DND-41 (cell line): ENCODE measurements around the gene TFAP2B.

Source experiments
- ATAC-seq: fragments of 200-7000 bp; cut with Tn5 transposase; 3 replicates; pipeline ENCODE4 v1.9.1; 2021; ENCODE audit warnings: low read depth; ENCODE audit not compliant: insufficient read depth
- DNase-seq: peaks from one replicate; pipeline ENCODE4 v3.0.0-alpha.2; 2020
- H2AFZ ChIP-seq: 2 replicates; pipeline ENCODE4 v1.6.0; 2012; ENCODE audit warnings: low read depth, low read length
- H3K27ac ChIP-seq: 2 replicates; pipeline ENCODE4 v1.5.1; 2012; ENCODE audit warnings: low read length, inconsistent platforms
- H3K27me3 ChIP-seq: fragments of 200-600 bp; sonication (generic); 2 replicates; pipeline ENCODE4 v1.6.0; 2012; ENCODE audit warnings: low read length, mild to moderate bottlenecking, inconsistent platforms; ENCODE audit not compliant: insufficient read depth, poor library complexity
- H3K36me3 ChIP-seq: 2 replicates; pipeline ENCODE4 v1.5.1; 2012; ENCODE audit warnings: low read length, inconsistent platforms; ENCODE audit not compliant: insufficient read depth
- H3K4me1 ChIP-seq: 2 replicates; pipeline ENCODE4 v1.5.1; 2012; ENCODE audit warnings: mild to moderate bottlenecking, low read length; ENCODE audit not compliant: insufficient read depth
- H3K4me2 ChIP-seq: 2 replicates; pipeline ENCODE4 v1.6.0; 2012; ENCODE audit warnings: mild to moderate bottlenecking, moderate library complexity, low read length, inconsistent platforms; ENCODE audit not compliant: insufficient read depth
- H3K4me3 ChIP-seq, 2 experiments: fragments of 200-600 bp in 1 of 2; shearing (Covaris generic) in 1 of 2; 2 replicates each; pipeline ENCODE4 v1.5.1; 2012 to 2016; ENCODE audit warnings: inconsistent platforms in 2 of 2, low read length in 2 of 2, mild to moderate bottlenecking in 2 of 2, low read depth in 1 of 2, moderate library complexity in 1 of 2
- H3K79me2 ChIP-seq: 2 replicates; pipeline ENCODE4 v1.6.0; 2012; ENCODE audit warnings: low read length, inconsistent platforms; ENCODE audit not compliant: insufficient read depth
- H3K9ac ChIP-seq: 2 replicates; pipeline ENCODE4 v1.6.0; 2012; ENCODE audit warnings: low read depth, mild to moderate bottlenecking, inconsistent platforms, low read length, moderate library complexity
- H3K9me3 ChIP-seq: 2 replicates; pipeline ENCODE4 v1.5.1; 2012; ENCODE audit warnings: low read length, moderate library complexity, mild to moderate bottlenecking, inconsistent platforms; ENCODE audit not compliant: insufficient read depth, severe bottlenecking
- H4K20me1 ChIP-seq: 2 replicates; pipeline ENCODE4 v1.6.0; 2012; ENCODE audit warnings: low read length; ENCODE audit not compliant: insufficient read depth
- CTCF ChIP-seq: IDR thresholded peaks from 2 replicates; pipeline ENCODE4 v1.5.1; 2012; ENCODE audit warnings: borderline replicate concordance, low read length, moderate library complexity, mild to moderate bottlenecking; ENCODE audit not compliant: poor library complexity, severe bottlenecking; ENCODE audit errors: extremely low read depth
- EZH2 ChIP-seq: IDR thresholded peaks from 3 replicates; pipeline ENCODE4 v1.6.1; 2012; ENCODE audit warnings: borderline replicate concordance, low read depth, mild to moderate bottlenecking, moderate library complexity, low read length, inconsistent platforms; ENCODE audit not compliant: severe bottlenecking

The TFAP2B gene

DNA sequence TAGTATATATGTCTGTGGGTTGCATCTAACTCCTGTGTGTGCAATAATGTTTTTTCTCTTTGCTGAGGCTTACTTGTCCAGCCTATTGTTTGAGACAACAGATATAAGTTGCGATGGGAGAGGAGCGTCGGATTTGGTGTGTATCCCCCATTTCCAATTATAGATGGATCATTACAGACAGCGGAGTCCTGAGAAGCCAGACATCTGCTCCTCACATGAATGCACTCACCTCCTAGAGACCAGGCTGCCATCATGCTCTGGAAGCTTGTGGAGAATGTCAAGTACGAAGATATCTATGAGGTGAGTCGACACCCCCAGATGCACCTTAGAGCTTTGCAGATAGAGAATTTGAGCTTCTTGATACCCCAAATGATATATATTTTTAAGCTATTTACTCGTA, at the start of gene TFAP2B:
TFAP2B (plus strand) TSS at position 199 of the 400 bp plus-strand sequence; CDS start at position 220, 21 bp downstream.
- Histone ChIP-seq H3K9ac (no peak within 1 kb of the TSS), H3K79me2 (no peaks in the 10 kb centered on the region), H3K36me3 (no peaks in the 10 kb centered on the region), H4K20me1 (no peaks in the 10 kb centered on the region), H3K27ac (no peak within 1 kb of the TSS), H3K4me3 (no peak within 1 kb of the TSS), H3K27me3 (peaks cover 19% of the 10 kb centered on the region), H3K4me2 (no peak within 1 kb of the TSS), H3K9me3 (no peaks in the 10 kb centered on the region), H3K4me1 (peaks cover 6% of the 10 kb centered on the region), H2AFZ (no peak within 1 kb of the TSS)
- DNase-seq: no peak
- ATAC-seq: no peak
- TF ChIP-seq CTCF (no peak), EZH2 (no peak)

DNA sequence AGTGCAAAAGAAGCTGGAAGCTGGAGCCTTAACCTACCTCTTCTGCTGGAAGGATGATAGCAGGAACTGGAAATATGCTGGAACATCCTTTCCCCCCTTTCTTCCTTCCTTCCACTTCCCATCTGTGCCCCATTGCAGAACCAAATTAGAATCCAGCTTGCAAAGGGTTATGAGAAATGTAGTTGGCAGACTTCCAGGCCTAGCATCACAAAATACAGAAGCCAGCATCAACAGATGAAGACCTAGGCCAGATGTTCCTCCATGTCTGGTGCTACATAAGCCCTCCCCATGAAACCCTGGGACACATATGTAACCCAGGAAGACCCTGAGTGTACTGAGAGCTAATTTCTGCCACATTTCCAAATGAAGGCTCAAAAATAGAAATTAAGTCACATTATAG, 40.0 kb upstream of the TFAP2B start:
- Histone ChIP-seq H3K27me3 (no peaks in the 10 kb centered on the region), H3K4me1 (no peaks in the 10 kb centered on the region)

DNA sequence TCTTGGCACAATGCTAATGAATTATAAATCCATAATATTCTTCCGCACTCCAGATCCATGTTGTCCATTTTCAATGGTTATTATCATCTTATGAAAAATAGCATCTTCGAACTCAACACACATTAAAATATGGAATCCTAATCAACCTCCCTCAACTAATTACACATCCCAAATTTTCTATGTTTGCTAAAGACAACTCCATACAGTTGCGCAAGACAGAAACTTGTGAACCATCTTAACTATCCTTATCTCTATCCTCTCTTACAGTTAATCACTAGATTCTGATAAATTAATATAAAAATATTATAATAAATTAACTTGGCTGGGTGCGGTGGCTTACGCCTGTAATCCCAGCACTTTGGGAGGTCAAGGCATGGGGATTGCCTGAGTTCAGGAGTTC, 38.3 kb upstream of the TFAP2B start:
- no peaks in the 10 kb centered on the region for H3K9me3 ChIP-seq
- no peaks in the 10 kb centered on the region for H3K36me3 ChIP-seq
- H3K79me2 ChIP-seq: no peaks in the 10 kb centered on the region
- no peak overlapping the region for H2AFZ ChIP-seq
- H3K9ac ChIP-seq: no peak overlapping the region
- no peak for DNase-seq
- H3K4me1 ChIP-seq: no peaks in the 10 kb centered on the region
- H3K4me3 ChIP-seq: no peak overlapping the region
- ATAC-seq: no peak
- no peaks in the 10 kb centered on the region for H3K27me3 ChIP-seq
- TF ChIP-seq CTCF (no peak), EZH2 (no peak)
- no peaks in the 10 kb centered on the region for H4K20me1 ChIP-seq
- H3K4me2 ChIP-seq: no peak overlapping the region
- no peak overlapping the region for H3K27ac ChIP-seq

More for the DNA sequence above, 40.0 kb upstream of the TFAP2B start:
- TF ChIP-seq EZH2 (no peak), CTCF (no peak)
- Histone ChIP-seq H3K9ac (no peak overlapping the region), H3K4me2 (no peak overlapping the region), H4K20me1 (no peaks in the 10 kb centered on the region), H3K4me3 (no peak overlapping the region), H3K27ac (no peak overlapping the region), H3K36me3 (no peaks in the 10 kb centered on the region), H2AFZ (no peak overlapping the region), H3K79me2 (no peaks in the 10 kb centered on the region), H3K9me3 (no peaks in the 10 kb centered on the region)
- ATAC-seq (no peak), DNase-seq (no peak)

DNA sequence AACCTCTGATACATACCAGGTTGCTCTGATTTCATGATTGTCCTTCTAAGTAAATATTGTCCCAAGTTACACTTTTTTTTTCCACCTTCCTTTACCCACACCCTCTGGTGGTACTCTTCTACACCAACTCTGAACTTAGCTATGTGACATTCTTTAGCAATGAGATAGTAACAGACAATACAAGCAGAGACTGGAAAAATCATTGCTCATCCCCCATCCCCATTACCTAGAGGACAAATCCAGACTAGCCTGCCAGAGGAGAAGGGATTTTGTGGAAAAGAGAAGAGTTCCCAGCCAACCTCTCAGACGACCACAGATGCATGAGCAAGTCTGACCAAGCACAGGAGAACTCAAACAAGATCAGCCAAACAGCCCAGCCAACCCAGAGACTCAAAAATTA, 32.8 kb upstream of the TFAP2B start:
- peaks cover 4% of the 10 kb centered on the region for H3K27me3 ChIP-seq
- no peaks in the 10 kb centered on the region for H3K9me3 ChIP-seq
- no peak overlapping the region for H3K4me2 ChIP-seq
- H3K36me3 ChIP-seq: no peaks in the 10 kb centered on the region
- no peaks in the 10 kb centered on the region for H4K20me1 ChIP-seq
- no peak overlapping the region for H3K4me3 ChIP-seq
- H3K9ac ChIP-seq: no peak overlapping the region
- H3K79me2 ChIP-seq: no peaks in the 10 kb centered on the region
- DNase-seq (no peak), ATAC-seq (no peak)
- TF ChIP-seq EZH2 (no peak), CTCF (no peak)
- H2AFZ ChIP-seq: no peak overlapping the region
- no peak overlapping the region for H3K27ac ChIP-seq
- no peaks in the 10 kb centered on the region for H3K4me1 ChIP-seq
